ENCODE data around the gene PAXX.

PAXX gene

GRCh38 chr9:136991993-136992818 lies at the start of gene PAXX:
TSS of gene PAXX (plus strand) at chr9:136992422. CDS start at chr9:136992444, 22 bp downstream.
- peak; percentile 88 for DNase-seq

GRCh38 chr9:136942881-136943230 lies 49.4 kb upstream of the PAXX start:
- DNase-seq: no peak

- no peak for DNase-seq
Measured at GRCh38 chr9:136943291-136944211, 48.7 kb upstream of the PAXX start.

GRCh38 chr9:136944212-136944518 lies 48.1 kb upstream of the PAXX start:
- peak; percentile 56 for DNase-seq

GRCh38 chr9:136944519-136945332 lies 47.5 kb upstream of the PAXX start, which contains the start of the genes C8G and FBXW5:
TSS of gene C8G (plus strand) at chr9:136945243. CDS start at chr9:136945321, 78 bp downstream.
TSS of gene FBXW5 (minus strand) at chr9:136944738. CDS start at chr9:136944083, 655 bp downstream.
- peak; percentile 93 for DNase-seq

GRCh38 chr9:136945333-136946227 lies 46.6 kb upstream of the PAXX start:
- DNase-seq: no peak

- DNase-seq: no peak
Measured at GRCh38 chr9:136946228-136947027, 45.8 kb upstream of the PAXX start.

GRCh38 chr9:136947028-136947891 lies 45.0 kb upstream of the PAXX start:
- no peak for DNase-seq

- peak; percentile 21 for DNase-seq
Measured at GRCh38 chr9:136947955-136948510, 44.2 kb upstream of the PAXX start.

GRCh38 chr9:136949239-136949816 lies 42.9 kb upstream of the PAXX start:
- DNase-seq: no peak

GRCh38 chr9:136949817-136950655 lies 42.2 kb upstream of the PAXX start:
- DNase-seq: peak; percentile 77

GRCh38 chr9:136950656-136951276 lies 41.5 kb upstream of the PAXX start:
- no peak for DNase-seq

- no peak for DNase-seq
Measured at GRCh38 chr9:136951541-136952320, 40.5 kb upstream of the PAXX start, which contains the start of gene LCN12. TSS of gene LCN12 (plus strand) at chr9:136952273. CDS start at chr9:136952328, 55 bp downstream.

GRCh38 chr9:136952321-136952850 lies 39.8 kb upstream of the PAXX start:
- DNase-seq: no peak

GRCh38 chr9:136952876-136953770 lies 39.1 kb upstream of the PAXX start:
- no peak for DNase-seq
